HG03064 (cell line): ENCODE results near the gene CRYBG2.

Source experiments
- ATAC-seq: cut with Tn5 transposase; IDR thresholded peaks from one replicate; pipeline ENCODE4 v1.9.1; 2021; ENCODE audit warnings: low read depth; ENCODE audit not compliant: unreplicated experiment

Gene CRYBG2

GRCh38 chr1:26370591-26371382 is 16.9 kb upstream of the CRYBG2 start:
- no peak for ATAC-seq

GRCh38 chr1:26368486-26368885 is 14.6 kb upstream of the CRYBG2 start:
- ATAC-seq: no peak

- ATAC-seq: no peak
These were observed 14.1 kb upstream of the CRYBG2 start for GRCh38 chr1:26368006-26368405.

DNA sequence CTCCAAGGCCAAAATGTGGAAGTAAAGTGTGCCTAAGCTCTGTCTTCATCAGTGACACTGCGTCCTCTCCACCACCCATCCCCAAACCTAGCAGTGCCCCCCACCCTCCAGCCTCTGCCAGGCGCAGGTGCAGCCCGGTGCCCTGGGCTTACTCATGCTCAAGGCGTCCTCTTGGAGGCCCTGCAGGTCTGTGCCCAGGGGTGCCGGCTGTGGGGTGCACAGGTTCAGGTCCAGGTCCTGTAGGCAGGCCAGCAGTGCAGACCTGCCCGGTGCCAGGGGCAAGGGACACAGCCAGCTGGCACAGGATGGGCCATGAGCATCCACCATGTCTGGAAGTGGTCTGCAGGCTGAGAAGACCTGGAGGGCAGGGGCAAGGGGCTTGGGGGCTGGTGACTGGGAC is 13.5 kb upstream of the CRYBG2 start:
- no peak for ATAC-seq

DNA sequence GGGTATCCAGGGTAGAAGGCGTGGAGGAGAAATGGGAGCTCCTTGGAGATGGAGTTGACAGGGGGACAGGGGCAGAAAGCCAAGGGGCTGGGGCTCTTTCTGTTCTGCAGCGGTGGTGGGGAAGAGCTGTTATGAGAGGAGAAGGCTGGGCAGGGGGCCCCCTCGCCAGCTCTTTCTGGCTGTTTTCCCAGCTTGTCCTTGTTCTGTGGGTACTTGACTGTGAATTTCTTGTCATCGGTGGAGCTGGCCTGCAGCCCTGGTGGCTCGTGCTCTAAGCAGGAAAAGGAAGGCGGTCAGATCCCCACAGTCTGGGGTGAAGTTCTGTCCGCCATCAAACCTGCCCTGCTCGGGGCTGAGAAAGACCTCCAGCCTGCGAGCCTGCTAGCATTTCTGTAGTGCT is 11.0 kb upstream of the CRYBG2 start:
- ATAC-seq: no peak

DNA sequence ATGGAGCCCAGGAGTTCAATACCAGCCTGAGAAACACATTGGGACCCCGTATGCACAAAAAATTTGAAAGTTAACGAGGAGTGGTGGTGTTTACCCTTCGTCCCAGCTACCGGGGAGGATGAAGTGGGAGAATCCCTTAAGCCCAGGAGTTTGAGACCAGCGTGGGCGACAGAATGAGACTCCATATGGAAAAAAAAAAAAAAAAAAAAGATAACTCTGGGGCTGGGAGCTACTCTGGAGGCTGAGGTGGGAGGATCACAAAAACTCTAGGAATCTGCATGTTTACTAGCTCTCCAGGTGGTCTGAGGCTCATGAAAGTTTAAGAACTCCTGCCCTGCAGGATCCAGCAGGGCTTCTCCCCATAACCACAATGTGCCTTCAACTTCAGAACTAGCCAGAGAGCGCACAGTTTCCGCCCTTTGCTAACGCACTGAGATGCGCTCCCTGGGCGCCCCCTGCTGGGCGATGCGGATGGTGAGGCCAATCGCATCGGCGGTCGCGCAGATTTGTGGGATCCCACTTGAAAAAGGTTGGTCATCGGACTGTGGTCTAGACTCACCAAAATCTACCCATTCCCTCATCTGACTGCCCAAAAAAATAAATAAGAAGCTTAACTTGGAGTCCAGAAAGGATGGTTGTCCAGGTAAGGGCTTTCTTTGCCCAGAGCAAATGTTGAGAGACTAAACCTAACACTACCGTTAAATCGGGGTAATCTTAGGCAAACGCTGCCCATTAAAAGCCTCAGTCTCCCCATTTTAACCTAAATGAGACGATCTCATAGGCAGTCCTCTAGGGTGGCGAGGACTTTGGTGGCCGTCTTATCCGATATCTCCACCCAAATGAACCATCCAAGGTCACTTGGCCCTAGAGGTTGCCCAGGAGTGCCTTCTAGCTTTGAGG is 9.9 kb upstream of the CRYBG2 start:
- ATAC-seq: no peak

DNA sequence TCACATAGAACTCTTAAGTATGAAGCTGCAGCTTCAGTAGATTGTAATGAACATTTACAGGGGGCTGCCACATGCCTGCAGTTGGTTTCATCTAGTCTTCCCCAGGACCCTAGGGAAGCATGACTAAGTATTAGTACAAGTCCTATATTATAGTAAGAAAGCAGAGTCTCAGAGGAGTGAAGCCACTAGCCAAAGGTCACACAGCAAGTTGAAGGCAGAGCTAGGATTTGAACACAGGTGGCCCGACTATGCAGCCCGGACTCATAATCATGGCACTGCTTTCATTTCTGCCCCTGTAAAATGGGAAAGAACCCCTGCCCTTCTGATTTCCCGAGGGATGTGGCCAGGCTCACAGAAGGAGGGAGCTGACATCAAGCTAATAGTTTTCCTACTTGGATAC is 8.4 kb upstream of the CRYBG2 start:
- no peak for ATAC-seq

GRCh38 chr1:26361605-26362122 is 7.7 kb upstream of the CRYBG2 start:
- no peak for ATAC-seq

GRCh38 chr1:26360807-26361604 is 7.1 kb upstream of the CRYBG2 start:
- ATAC-seq: no peak

- no peak for ATAC-seq
These were observed 6.3 kb upstream of the CRYBG2 start for GRCh38 chr1:26359981-26360806.

GRCh38 chr1:26358411-26359384 is 4.8 kb upstream of the CRYBG2 start:
- ATAC-seq: no peak

- no peak for ATAC-seq
These were observed 3.2 kb upstream of the CRYBG2 start for GRCh38 chr1:26357121-26357602.

- ATAC-seq: no peak
These were observed 2.2 kb upstream of the CRYBG2 start for GRCh38 chr1:26356106-26356505.

DNA sequence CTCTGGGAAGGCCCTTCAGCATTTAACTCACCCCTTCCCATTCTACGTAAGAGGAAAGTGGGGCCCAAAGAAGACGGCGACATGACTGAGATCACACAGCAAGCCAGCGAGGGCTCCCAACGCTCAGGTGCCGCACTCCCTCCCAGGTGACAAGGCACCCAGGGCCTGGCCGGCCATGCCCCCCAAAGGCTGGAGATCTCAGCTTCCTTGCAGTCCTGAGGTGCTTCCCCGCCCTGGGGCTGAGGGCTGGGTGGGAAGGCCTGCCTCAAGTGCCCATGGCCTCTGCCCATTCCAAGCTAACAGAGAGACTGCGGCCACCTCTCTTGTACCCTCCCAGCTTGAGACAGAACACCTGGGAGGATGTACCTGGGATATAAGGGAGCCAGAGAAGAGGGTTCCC is 1.0 kb upstream of the CRYBG2 start:
- ATAC-seq: no peak

GRCh38 chr1:26353210-26353859 is 595 bp downstream of the CRYBG2 start:
- no peak for ATAC-seq

DNA sequence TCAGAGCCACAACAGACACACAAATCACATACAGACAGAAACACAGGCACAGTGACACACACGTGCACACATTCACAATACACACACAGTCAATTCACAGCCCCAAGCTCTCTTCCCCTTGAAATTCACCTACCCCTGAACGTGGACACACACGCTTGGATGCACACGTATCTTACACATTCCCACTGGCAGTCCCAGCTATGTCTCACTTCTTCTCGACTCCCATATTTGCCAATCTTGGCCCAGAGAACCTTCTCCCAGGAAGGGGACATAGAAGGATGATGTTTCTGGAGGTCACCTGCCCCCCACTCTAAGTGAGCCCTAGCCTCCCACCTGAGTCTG is 1.6 kb downstream of the CRYBG2 start:
- ATAC-seq: no peak

DNA sequence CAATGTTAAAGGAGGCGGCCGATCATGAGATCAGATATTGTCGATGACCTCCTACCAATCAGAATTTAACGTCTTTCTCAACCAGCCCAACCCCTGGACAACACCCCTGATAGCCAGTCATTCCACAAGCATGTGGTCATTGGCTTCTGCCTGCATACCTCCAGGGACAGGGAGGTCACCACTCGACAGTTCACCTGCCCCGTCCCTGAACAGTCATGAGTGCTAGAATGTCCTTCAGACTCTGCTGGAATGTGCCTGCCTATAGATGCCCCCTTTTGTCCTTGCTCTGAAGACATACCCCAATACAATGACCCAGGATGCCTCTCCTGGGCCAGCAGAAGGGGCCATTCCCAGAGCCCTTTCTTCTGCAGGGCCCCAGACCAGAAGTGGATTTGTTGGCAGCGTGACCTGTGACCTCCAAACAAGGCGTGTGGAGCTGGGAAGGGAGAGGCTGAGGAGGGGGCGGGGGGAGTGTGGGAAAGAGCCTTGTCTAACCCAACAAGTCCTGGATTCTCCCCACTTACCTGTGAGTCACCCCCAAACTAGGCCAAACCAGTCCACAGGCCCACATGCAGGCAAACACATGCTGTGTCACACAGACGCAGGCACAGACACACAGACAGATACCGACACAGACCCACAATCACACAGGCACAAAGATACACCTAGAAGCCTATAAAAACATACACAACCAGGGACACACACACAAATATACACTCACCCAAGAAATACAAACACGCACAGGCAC is 2.2 kb downstream of the CRYBG2 start:
- no peak for ATAC-seq
